Heart left ventricle (tissue), 13 donors: ENCODE results near the gene SLC34A3.
"Not testable (repeated sequence)": the region's sequence is repeated elsewhere in the genome, so short reads cannot be mapped to it uniquely, and the experiment has no call there.

Source experiments
- CTCF ChIP-seq, 12 donors: fragments of 200-600 bp; sonication (generic) in 4 of 12; IDR thresholded peaks; one replicate each; pipeline versions ENCODE4 v1.5.0 to v1.8.0; 2018 to 2022; ENCODE audit warnings: antibody characterized with exemption in 12 of 12, mild to moderate bottlenecking in 5 of 12
- POLR2A ChIP-seq, 2 donors: fragments of 450-650 bp; IDR thresholded peaks; one replicate each; pipeline ENCODE4 v1.6.1; 2017; ENCODE audit warnings: antibody characterized with exemption in 2 of 2, mild to moderate bottlenecking in 2 of 2, moderate library complexity in 2 of 2
- donor health status: ischemic (EF 13 %, LVEDD 7.1; RV severe dilation, severe dysfunction).
- donor health status: DM: no; HTN: yes; CAD: no.
- donor health status: DM: no; HTN: no; CAD: no.
- donor health status: ischemic (EF 25% LVEDD 6.9; RV normal size, moderate dysfunction).
- donor health status: ischemic (EF 25% LVEDD 5.7; RV mildly dilated, moderate dysfunction).
- donor health status: ischemic (EF 35%, LVEDD 5.7; RV mildly dilated, moderate dysfunction).
- donor health status: nonischemic (EF 11% LVEDD 7.7; RV severe dilation, severe dysfunction).
- donor health status: DM: yes; HTN: yes; CAD: no.
- donor health status: PGD.
- donor health status: ischemic (EF 29% LVEDD 5.4; RV normal size, mild dysfunction).
- donor health status: nonischemic (EF 23%, LVEDD 6.1; RV moderate dilation, normal function).

- peak; percentile 38 to 58 (median 50) for TF ChIP-seq CTCF (IDR thresholded peaks at IDR 0.05)
- not testable (repeated sequence) for TF ChIP-seq POLR2A (IDR thresholded peaks at IDR 0.05)
Measured at GRCh38 chr9:137262173-137262908, 31.6 kb downstream of the SLC34A3 start.
